WTC11 (cell line): ENCODE results near the gene AP1G1.
"Not testable (repeated sequence)": the region's sequence is repeated elsewhere in the genome, so short reads cannot be mapped to it uniquely, and the experiment has no call there.

Experiments used
- CREB1 ChIP-seq: sonication (generic); formaldehyde crosslinking; IDR thresholded peaks from 2 replicates; pipeline ENCODE4 v1.8.0; 2023; ENCODE audit warnings: mild to moderate bottlenecking, missing genetic modification reagents
- CTCF ChIP-seq: fragments of 200-600 bp; IDR thresholded peaks from 2 replicates; pipeline ENCODE4 v1.8.0; 2022; ENCODE audit warnings: antibody characterized with exemption
- E2F1 ChIP-seq: sonication (generic); formaldehyde crosslinking; IDR thresholded peaks from 2 replicates; pipeline ENCODE4 v1.8.0; 2022; ENCODE audit warnings: mild to moderate bottlenecking, missing genetic modification reagents
- E2F4 ChIP-seq: sonication (generic); formaldehyde crosslinking; IDR thresholded peaks from 2 replicates; pipeline ENCODE4 v1.8.1; 2022; ENCODE audit warnings: low read depth, mild to moderate bottlenecking, moderate library complexity, missing genetic modification reagents, borderline replicate concordance
- KAT7 ChIP-seq: sonication (generic); formaldehyde crosslinking; IDR thresholded peaks from 2 replicates; pipeline ENCODE4 v1.8.1; 2023; ENCODE audit warnings: missing genetic modification reagents, mild to moderate bottlenecking, borderline replicate concordance
- SMAD3 ChIP-seq: sonication (generic); formaldehyde crosslinking; IDR thresholded peaks from 2 replicates; pipeline ENCODE4 v1.8.0; 2022; ENCODE audit warnings: missing genetic modification reagents, mild to moderate bottlenecking, borderline replicate concordance
- TCF7 ChIP-seq: sonication (generic); formaldehyde crosslinking; IDR thresholded peaks from 2 replicates; pipeline ENCODE4 v1.8.0; 2022; ENCODE audit warnings: mild to moderate bottlenecking, low read depth, missing genetic modification reagents, moderate library complexity

- not testable (repeated sequence) for TF ChIP-seq CTCF; TCF7 (CRISPR knock-in tag); CREB1; E2F4 (CRISPR knock-in tag); SMAD3 (CRISPR knock-in tag); E2F1 (CRISPR knock-in tag); KAT7 (CRISPR knock-in tag)
Observed at GRCh38 chr16:71817155-71817500, 8.5 kb upstream of the AP1G1 start.
